ENCODE results near the gene TERB2.

- TF ChIP-seq CTCF (optimal IDR thresholded peaks at IDR 0.05 in 1 of 3, IDR thresholded peaks at IDR 0.05 in 1 of 3, conservative IDR thresholded peaks at IDR 0.05 in 1 of 3; ENCODE audit: extremely low read depth in 1 of 3, insufficient read depth in 2 of 3, low read length in 3 of 3) (no peak), EZH2 (IDR thresholded peaks at IDR 0.05; ENCODE audit: low read length) (no peak)
These were observed 67.3 kb downstream of the TERB2 start for GRCh38 chr15:45023659-45024225.
